Measurements from ENCODE around the gene TMEFF2.
"Not testable (repeated sequence)": the region's sequence is repeated elsewhere in the genome, so short reads cannot be mapped to it uniquely, and the experiment has no call there.

Gene TMEFF2

GRCh38 chr2:192126912-192127311 lies 67.8 kb downstream of the TMEFF2 start:
- no peak for DNase-seq

GRCh38 chr2:192126426-192126825 lies 68.3 kb downstream of the TMEFF2 start:
- no peak for DNase-seq

GRCh38 chr2:192124571-192124970 lies 70.2 kb downstream of the TMEFF2 start:
- DNase-seq, result no peak

GRCh38 chr2:192123847-192124246 lies 70.9 kb downstream of the TMEFF2 start:
- peak in 1 of 2 donors; percentile 43 for DNase-seq

- no peak for DNase-seq
Observed at GRCh38 chr2:192122946-192123345, 71.8 kb downstream of the TMEFF2 start.

GRCh38 chr2:192122141-192122540 lies 72.6 kb downstream of the TMEFF2 start:
- no peak for DNase-seq

GRCh38 chr2:192119536-192119935 lies 75.2 kb downstream of the TMEFF2 start:
- no peak for DNase-seq

GRCh38 chr2:192117705-192118104 lies 77.0 kb downstream of the TMEFF2 start:
- no peak for DNase-seq

- DNase-seq, result not testable (repeated sequence)
Observed at GRCh38 chr2:192111536-192111935, 83.2 kb downstream of the TMEFF2 start.

GRCh38 chr2:192099742-192100141 lies 95.0 kb downstream of the TMEFF2 start:
- DNase-seq, result no peak

- no peak for DNase-seq
Observed at GRCh38 chr2:192098814-192099491, 95.8 kb downstream of the TMEFF2 start.

- no peak for DNase-seq
Observed at GRCh38 chr2:192091476-192091875, 103.3 kb downstream of the TMEFF2 start.

- DNase-seq, result no peak
Observed at GRCh38 chr2:192090911-192091310, 103.8 kb downstream of the TMEFF2 start.

GRCh38 chr2:192087398-192087958 lies 107.3 kb downstream of the TMEFF2 start:
- no peak for DNase-seq

GRCh38 chr2:192082121-192082520 lies 112.6 kb downstream of the TMEFF2 start:
- DNase-seq, result no peak

- not testable (repeated sequence) for DNase-seq
Observed at GRCh38 chr2:192080096-192080495, 114.6 kb downstream of the TMEFF2 start.

- no peak for DNase-seq
Observed at GRCh38 chr2:192073878-192074277, 120.9 kb downstream of the TMEFF2 start.

- DNase-seq, result no peak
Observed at GRCh38 chr2:192072778-192073177, 122.0 kb downstream of the TMEFF2 start.

GRCh38 chr2:192072261-192072660 lies 122.5 kb downstream of the TMEFF2 start:
- no peak for DNase-seq

GRCh38 chr2:192070099-192070498 lies 124.6 kb downstream of the TMEFF2 start:
- DNase-seq, result no peak

GRCh38 chr2:192069417-192069816 lies 125.3 kb downstream of the TMEFF2 start:
- DNase-seq, result no peak

GRCh38 chr2:192068966-192069365 lies 125.8 kb downstream of the TMEFF2 start:
- no peak for DNase-seq

- DNase-seq, result no peak
Observed at GRCh38 chr2:192067631-192068030, 127.1 kb downstream of the TMEFF2 start.

GRCh38 chr2:192064459-192064858 lies 130.3 kb downstream of the TMEFF2 start:
- no peak for DNase-seq

- DNase-seq, result no peak
Observed at GRCh38 chr2:192060161-192060560, 134.6 kb downstream of the TMEFF2 start.
